Stimulated activated CD8-positive, alpha-beta memory T cell treated with anti-CD3 and anti-CD28 coated beads, Interleukin-7, amount 100 ng/mL, for 24 hours (primary cell): Measurements from ENCODE around the gene MMP11.

ENCODE experiments used
- DNase-seq: peaks from one replicate; pipeline ENCODE4 v3.0.0-alpha.2; 2020; ENCODE audit warnings: low read depth

Gene MMP11

GRCh38 chr22:23781065-23781464 is 8.4 kb downstream of the MMP11 start:
- DNase-seq, result no peak

GRCh38 chr22:23781511-23782183 is 9.0 kb downstream of the MMP11 start:
- no peak for DNase-seq

GRCh38 chr22:23782252-23782651 is 9.6 kb downstream of the MMP11 start:
- no peak for DNase-seq

- DNase-seq, result no peak
These were observed 10.1 kb downstream of the MMP11 start for GRCh38 chr22:23782703-23783102.

GRCh38 chr22:23783265-23784150 is 10.9 kb downstream of the MMP11 start:
- no peak for DNase-seq

DNA sequence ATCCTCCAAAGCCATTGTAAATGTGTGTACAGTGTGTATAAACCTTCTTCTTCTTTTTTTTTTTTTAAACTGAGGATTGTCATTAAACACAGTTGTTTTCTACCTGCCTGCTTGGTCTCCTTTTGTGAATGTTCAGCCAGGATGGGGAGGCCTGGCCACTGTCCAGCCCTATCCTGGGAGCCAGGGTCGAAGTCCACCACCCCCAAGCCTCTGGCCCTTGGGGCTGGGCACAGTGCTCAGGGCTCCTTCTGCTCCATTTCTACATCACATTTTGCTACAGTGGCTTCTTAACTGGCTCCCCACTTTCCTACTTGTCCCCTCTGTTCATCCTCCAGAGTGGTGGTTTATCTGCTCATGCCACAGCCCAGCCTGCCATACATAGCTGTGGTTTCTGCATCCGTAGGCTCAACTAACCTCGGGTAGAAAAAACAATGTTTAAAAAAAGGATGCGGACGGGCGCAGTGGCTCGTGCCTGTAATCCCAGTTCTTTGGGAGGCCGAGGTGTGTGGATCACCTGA is 11.6 kb downstream of the MMP11 start:
- DNase-seq, result no peak

DNA sequence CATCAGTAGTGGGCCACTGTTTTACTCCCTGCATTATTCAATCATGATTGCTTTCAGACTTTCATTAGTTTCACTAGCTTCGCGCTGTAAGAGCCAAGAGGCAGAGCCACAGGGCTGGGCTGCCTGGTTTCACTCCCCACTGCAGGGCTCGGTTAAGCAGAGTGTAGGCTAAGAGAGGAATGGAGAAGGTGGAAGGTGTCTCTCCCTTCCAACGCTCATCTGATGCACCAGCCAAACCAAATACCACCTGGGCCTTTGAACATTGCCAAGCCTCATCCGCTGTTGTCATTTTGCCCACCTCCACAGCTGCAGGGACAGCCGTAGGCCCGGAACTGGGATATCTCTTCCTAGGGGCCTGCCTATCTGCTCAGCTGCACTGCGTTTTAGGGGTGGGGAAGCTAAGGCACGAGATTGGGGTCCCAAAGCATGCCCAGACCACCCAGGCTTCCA is 13.6 kb downstream of the MMP11 start:
- no peak for DNase-seq

GRCh38 chr22:23786752-23787599 is 14.3 kb downstream of the MMP11 start, which contains the start of gene SMARCB1:
Gene SMARCB1, plus strand, starts transcription at chr22:23786966. Its CDS starts 204 bp downstream, at chr22:23787170.
- DNase-seq, result peak; percentile 81

- no peak for DNase-seq
These were observed 14.9 kb downstream of the MMP11 start for GRCh38 chr22:23787600-23787896.

DNA sequence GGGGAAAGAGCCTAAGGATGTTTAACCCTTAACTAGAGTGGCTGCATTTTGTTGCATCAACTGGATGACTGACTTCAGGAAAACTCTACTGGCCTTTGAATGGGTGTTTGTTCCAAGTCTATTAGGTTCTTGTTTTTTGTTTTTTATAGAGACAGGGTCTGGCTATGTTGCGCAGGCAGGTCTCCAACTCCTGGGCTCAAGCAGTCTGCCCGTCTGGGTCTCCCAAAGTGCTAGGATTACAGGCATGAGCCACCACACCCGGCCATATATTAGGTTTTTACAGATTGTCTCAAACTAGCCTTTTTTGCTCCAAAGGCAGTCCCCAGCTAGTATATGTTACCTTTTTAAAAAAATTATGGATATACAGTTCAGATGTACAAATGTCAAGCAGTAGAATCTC is 15.3 kb downstream of the MMP11 start:
- no peak for DNase-seq

GRCh38 chr22:23789121-23789520 is 16.5 kb downstream of the MMP11 start:
- no peak for DNase-seq

GRCh38 chr22:23789638-23790037 is 17.0 kb downstream of the MMP11 start:
- no peak for DNase-seq

GRCh38 chr22:23790819-23791737 is 18.4 kb downstream of the MMP11 start:
- DNase-seq, result no peak

DNA sequence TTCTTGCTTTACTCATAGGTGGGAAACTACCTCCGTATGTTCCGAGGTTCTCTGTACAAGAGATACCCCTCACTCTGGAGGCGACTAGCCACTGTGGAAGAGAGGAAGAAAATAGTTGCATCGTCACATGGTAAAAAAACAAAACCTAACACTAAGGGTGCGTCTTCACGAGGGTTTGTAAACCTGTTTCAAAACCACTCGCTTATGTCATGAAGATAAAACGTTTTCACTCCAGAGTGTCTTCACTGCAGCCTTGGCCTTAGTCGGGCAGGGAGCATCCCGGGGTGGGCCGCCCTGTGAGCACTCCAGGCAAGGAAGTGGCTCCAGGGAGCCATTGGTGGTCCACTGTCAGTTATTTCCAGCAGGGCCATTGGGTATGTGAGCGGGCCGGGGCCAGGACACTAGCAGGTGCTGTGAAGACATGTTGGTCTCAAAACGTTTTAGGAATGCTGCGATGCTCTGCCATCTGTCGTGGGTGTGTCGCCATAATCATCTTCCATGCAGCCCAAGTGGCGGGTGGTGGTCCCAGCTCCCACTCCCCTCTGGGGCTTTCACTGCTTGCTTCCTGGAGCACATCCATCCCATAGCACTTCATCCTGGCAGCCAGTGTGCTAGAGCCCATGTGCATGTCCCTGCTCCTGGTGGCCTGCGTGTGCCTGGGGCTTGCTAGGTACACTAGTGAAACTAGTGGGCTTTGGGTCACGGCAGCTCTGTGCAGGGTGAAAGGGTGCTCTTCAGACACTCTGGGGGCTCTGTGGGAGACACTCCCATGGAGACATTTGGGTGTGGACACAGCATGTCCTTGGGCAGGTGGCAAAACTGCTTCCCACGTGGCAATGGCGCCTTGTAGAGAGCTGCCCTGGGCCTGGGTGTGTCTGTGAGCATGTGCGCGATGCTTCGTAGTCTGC is 19.3 kb downstream of the MMP11 start:
- DNase-seq, result no peak

GRCh38 chr22:23793326-23793725 is 20.7 kb downstream of the MMP11 start:
- DNase-seq, result no peak

- DNase-seq, result no peak
These were observed 23.8 kb downstream of the MMP11 start for GRCh38 chr22:23796461-23796860.

DNA sequence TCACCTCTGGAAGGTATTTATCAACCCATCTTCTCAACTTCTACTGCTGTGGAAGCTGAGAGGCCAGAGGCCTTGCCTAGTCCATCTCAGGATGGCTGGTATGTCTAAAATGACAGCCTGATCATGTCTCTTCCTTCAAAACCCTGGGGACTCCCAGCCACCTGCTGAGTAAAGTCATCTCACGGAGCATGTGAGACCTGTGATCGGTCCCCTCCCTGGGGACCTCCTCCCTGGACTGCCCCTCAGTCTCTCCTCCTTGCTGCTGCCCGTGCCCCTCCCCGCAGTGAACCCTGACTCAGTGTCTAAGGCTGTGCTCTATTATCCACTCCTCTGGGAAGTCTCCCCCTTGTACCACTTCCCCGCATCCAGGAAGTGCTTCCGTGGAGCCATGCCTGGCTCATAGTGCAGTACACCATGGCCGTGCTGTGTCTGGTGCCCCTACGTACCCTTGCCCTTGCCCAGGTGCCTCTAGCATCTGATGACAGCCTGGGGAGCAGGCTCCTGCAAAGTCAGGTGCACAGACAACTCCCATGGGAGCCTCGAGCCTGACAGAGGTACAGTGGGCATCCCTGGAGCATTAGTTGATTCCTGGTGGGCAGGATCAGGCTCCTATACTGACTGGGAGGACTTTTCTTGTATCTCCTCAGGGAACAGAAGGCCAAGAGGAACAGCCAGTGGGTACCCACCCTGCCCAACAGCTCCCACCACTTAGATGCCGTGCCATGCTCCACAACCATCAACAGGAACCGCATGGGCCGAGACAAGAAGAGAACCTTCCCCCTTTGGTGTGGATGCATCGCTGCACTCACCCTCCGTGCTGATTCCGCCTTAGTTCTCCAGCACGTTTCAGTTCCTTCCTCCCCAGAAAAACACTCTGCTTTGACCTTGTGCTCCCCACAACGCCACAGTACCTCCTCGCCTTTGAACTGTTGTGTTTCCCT is 27.9 kb downstream of the MMP11 start:
- no peak for DNase-seq

DNA sequence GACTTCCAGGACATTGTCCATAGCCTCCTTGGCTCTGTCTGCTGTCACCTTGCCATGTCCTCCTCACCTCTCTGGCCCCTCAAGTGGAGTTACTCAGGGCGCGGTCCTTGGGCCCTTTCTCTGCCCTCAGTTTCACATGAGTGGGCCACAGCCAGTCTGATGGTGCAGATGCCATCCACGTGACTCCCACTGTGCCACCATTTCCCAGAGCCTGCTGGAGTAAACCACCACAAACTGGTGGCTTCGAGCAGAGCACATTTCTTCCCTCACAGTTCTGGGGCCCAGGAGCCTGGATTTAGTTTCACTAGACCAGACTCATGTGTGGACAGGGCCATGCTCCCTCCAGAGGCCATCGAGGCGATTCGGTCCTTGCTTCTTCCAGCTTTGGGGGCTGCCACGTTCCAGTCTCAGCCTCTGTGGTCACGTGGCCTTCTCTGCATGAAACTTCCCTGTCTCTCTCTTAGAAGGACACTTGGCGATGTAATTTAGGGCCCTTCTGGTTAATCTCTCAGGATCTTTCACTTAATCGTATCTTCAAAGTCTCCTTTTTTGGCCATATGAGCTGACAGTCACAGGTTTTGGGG is 28.7 kb downstream of the MMP11 start:
- DNase-seq, result no peak
